HG03060 (cell line): ENCODE data around the gene TYK2.
A peak's percentile ranks its signal among the peaks of the same experiment; 100 is the strongest.
"Not testable (repeated sequence)": the region's sequence is repeated elsewhere in the genome, so short reads cannot be mapped to it uniquely, and the experiment has no call there.

Source experiments
- ATAC-seq: cut with Tn5 transposase; IDR thresholded peaks from one replicate; pipeline ENCODE4 v1.9.1; 2021; ENCODE audit warnings: low read depth, moderate number of reproducible peaks; ENCODE audit not compliant: unreplicated experiment

The TYK2 gene

DNA sequence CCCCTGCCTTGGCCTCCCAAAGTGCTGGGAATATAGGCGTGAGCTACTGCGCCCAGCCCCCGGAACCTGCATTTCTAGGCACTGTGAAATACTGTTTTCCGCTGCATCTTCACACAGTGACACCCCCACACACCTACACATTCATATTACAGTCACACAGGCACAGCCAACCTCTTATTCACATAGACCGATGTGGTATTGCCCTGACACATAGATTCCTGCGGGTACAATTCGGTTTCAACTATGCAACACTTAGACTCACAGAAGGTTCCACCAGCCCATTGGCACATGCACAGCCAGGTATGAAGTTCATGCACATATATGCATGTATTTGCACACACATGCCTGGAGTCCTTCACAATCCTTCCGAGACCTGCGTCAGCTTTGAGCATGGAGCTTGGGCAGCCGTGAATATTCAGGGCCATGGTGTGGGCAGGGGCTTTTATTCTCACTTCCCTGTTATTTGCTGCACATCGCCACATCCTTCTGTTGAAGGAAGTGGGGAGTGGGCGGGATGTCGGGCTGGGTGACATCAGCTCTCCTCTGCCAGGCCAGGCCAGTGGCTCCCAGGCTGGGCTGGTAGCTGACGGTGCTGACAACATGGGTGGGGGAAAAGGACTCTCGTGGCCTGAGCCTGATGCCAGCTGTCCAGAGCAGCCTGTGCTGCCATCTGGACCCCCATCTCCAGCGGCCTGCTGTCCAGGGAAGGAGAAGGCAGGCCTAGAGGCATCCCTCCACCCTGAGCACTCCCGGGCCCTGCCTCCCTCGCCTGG, 28.3 kb upstream of the TYK2 start:
- ATAC-seq, result no peak

DNA sequence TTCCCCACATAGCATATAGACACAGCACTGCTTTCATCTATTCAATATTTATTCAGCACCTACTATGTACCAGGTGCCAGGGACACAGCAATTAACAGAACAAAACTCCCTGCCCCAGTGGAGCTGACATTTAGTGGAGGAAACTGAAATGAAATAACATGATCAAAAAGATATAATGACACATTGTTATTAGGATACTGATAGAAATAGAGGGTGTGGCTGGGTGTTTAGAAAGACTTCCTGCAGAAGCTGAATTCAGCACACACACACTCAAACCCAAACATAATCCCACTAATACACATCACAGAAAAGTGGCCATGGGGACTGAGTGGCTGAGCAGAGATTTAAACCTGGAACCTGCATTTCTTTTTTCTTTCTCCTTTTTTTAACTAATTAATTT, 26.7 kb upstream of the TYK2 start:
- no peak for ATAC-seq

DNA sequence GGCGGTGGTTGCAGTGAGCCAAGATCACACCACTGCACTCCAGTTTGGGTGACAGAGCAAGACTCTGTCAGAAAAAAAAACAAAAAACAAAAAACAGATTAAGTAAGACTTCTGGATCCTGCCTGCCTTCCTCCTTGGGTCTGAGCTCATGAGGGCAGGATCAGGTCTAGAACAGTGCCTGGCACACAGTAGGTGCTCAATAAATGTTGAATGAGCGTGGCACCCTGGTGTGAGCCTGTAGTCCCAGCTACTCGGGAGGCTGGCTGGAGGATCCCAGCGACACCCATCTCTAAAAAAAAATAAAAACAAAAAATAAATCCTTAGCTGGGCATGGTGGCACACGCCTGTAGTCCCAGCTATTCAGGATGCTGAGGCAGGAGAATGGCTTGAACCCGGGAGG, 25.8 kb upstream of the TYK2 start:
- no peak for ATAC-seq

DNA sequence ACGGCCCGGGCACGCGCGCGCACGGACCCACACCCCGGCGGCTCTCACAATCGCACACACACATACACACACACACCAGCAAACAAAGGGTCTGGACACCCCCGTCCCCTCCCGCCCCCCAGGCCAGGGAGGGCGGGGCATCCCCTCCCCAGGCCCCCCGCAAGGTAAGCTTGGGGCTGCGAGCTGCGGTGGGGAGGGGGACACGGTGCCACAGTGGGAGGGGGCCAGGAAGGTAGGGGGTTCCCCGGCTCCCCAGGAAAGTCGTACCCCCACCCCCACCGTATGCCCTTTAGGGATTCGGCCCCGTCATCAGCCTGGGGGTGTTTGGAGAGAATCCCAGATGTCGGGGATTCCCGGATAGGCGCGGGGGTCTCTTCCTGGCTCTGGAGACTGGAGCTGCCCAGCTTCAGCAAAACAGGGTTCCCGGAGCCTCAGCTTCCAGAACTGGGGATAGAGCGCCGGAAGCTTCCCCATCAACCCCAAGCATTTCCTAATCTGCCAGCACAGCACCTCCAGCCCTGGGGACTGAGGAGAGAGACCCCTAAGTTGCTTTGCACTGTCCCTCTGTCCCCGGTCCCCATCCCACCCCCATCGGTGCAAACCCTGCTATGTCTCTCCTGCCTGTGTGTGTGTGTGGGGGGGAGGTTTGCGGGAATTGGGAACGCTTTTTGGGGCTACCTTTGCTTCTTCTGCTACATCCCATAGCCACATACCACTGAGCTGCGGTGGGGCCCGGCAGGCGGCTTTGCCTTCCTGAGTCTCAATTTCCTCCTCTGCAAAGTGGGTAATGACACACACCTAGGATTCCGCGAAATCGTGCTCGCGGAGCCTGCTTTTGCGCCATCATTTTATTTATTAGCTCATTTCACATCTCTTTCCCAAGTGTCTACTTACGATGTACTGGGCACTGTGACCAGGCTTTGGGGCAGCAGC, 24.8 kb upstream of the TYK2 start:
- no peak for ATAC-seq

DNA sequence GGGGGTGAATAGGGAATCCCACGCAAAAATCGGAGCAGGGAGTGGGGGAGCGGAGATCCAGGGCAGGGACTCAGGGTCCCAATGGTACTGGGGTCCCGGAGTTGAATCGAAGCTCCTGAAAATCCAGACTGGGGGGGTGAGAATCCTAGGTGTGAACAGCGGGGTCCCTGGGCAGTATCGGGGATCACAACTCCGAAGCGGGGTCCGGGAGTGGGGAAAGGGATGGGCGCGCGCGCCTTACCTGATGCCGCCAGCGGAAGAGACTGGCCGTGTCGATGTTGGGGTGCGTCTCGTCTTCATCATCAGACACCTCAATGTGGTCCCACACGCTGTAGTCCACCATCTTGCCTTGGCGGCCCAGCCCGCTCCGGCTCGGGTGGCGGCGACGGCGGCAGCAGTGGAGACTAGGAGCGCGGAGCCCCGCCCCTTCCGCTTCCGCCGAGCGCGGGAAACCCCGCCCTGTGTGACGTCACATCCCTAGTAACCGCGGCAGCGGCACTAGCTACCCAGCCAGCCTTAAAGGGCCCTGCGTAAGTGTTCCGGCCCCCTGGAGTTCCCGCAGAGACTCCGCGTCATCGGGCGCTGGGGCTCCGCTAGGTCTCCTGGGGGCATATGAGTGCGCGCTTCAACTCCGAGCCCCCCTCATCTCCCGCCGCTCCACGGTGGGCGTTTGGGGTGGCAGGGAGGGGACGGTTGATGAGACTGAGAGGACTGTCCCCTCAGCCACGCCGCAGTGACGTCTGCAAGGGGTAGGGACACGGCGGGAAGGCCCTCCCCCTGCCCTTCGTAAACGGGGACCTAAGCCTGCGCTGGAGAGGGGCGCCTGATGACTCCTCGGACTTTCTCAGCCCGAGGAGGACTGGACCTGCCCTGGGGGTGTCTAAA, 23.0 kb upstream of the TYK2 start, which contains the start of gene CDC37:
CDC37 (minus strand) TSS at position 406 of the 885 bp plus-strand sequence; CDS start at position 343, 63 bp downstream.
- peak; percentile 77 for ATAC-seq

DNA sequence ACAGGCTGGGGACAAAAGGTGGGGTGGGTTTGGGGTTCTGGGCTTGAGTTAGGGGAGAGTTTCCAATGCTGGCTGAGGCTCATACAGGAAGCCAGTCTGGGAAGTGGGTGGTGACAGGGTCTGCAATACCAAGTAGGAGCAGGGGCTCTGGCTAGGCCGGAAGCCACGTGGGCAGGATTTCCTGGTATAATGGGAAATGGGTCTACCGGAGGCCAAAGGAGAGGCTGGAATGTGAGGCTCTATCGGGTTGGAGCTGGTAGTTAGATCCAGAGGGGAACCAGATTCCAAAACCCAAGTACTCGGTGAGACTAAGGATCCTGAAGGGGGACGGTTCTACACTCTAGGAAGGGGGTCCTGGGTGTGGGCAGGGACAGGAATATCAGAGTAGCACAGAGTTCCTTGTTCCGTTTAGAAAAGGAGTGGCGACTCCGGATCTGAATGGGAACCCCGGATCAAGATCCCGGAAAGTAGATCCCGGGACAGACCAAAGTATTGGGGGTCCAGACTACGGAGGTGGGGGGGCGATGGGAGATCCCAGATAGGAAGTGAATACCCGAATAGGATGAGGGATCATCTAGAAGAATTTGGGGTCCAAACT, 22.2 kb upstream of the TYK2 start:
- ATAC-seq, result no peak

DNA sequence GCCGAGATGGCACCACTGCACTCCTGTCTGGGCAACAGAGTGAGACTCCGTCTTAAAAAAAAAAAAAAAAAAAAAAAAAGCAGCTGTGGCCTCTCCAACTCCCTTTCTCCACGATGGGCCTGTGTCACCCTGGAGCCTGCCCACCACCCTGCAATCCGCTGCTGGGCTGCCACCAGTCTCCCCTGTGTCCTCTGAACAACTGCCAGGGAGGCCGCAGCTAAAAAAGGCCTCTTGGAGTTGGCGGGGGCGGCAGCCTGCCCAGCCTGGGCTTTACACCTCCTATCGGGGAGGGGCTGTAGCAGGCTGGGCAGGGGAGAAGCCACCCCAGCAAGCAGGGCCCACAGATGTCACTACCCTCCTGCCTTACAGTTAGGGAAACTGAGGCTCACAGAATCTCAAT, 19.5 kb upstream of the TYK2 start:
- no peak for ATAC-seq

DNA sequence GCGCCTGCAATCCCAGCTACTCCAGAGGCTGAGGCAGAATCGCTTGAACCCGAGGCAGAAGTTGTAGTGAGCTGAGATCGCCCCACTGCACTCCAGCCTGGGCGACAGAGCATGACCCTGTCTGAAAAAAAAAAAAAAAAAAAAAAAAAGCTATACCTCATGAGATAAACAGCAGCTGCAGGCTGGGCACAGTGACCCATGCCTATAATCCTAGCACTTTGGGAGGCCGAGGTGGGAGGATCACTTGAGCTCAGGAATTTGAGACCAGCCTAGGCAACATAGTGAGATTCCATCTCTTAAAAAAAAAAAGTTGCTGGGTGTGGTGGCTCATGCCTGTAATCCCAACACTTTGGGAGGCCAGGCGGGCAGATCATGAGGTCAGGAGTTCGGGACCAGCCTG, 19.0 kb upstream of the TYK2 start:
- ATAC-seq, result not testable (repeated sequence)

DNA sequence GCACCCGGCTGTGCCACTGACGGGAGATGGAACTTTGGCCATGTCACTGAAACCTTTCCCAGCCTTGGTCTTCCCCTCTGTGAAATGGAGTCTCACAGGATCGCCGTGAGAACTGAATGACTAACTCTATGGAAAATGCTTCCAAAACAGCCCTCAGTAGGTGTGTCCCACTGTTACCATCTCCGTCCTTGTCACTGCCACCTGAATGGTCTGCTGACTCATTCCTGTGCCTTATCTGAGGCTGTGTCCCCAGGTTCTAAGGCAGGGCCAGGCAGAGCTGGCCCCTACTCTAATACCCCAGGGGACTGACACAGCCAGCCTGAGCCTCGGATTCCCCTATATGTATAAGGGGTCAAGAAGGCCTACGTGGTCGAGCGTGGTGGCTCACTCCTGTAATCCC, 18.4 kb upstream of the TYK2 start:
- no peak for ATAC-seq

DNA sequence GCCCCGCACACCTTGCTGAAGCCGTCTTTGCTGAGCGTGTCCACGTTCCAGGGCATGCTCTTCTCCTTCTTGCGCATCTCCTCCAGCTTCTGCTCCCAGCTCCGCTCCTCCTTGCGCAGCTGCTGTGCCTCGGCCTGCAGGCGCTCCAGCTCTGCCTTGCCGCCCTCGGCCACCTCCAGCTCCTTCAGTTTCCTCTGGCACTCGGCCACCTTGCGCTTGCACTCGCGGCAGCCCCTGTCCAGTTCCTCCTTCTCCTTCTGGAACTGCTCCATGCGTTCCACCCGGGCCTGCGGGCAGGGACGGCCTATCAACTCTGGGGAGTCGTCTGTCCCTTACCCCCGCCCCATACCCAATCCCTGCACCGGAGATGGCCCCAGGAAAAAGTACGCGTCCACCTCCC, 15.5 kb upstream of the TYK2 start:
- ATAC-seq, result no peak

DNA sequence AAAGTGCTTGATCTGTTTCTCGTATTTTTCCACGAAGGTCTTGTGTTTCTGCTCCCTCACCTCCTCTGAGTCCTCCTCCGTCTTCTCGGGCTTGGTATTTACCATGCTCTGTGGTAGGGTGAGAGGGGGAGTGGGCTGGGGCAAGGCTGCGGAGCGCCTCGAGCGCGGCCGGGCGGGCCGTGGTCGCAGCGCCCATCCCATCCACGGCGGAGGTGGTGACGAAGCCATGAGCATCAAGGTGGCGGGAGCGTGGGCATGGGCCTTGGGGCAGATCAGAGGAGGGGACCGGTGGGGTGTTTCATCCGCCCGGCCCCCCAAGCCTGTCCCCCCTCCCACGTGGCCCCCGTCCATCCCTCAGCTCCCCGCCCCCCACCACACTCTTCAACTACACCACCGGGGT, 15.1 kb upstream of the TYK2 start:
- ATAC-seq, result no peak

DNA sequence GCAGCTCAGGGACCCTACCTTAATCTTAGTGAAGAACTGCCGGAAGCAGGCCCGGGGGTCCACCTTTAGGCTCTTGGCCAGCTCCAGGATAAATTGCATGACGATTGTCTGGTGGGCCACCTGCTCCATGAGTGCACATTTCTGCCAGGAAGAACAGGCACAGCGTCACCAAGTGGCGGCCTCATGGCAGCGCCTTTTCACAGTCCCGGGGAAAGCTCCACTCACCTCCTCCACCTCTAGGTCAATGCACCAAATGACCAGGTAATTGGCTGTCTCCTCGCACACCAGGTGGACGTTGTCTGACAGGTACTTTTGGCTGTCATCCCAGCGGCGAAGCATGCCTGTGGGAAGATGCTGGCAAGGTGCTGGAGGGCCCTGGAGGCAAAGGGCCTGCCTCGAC, 14.6 kb upstream of the TYK2 start:
- ATAC-seq, result no peak

DNA sequence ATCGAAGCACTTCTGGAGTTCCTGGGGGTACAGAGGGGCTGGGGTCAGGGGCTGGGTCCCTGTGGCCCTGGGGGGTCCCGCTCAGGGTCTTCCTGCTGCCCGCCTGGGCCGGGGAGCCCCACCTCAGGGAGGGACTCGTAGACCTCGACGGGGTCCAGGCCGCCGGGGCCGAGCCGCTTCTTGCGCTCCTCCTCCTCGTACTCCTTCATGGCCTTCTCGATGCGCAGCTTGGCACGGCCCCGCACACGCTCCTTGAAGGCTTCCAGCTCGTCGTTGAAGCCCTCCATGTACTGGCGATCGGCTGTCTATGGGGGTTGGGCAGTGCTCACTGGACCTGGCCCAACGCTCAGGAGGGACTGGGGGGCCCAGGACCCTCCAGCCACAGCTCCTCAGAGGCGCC, 12.8 kb upstream of the TYK2 start:
- no peak for ATAC-seq

DNA sequence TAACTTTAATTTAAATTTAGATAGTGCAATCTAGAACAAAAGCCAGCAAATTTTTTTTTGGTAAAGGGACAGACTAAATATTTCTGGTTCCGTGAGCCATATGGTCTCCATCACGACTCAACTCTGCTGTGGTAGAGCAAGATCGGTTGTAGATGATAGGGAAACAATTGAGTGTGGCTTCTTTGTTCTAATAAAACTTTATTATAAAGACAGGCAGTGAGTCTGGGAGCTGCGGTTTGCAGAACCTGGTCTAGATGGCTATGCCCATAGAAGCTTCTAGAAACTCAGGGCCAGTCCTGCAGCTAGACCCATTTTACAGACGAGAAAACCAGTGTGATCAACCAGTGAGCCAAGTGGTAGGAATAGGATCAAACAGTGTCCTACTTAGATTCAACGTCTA, 11.7 kb upstream of the TYK2 start:
- ATAC-seq, result no peak

DNA sequence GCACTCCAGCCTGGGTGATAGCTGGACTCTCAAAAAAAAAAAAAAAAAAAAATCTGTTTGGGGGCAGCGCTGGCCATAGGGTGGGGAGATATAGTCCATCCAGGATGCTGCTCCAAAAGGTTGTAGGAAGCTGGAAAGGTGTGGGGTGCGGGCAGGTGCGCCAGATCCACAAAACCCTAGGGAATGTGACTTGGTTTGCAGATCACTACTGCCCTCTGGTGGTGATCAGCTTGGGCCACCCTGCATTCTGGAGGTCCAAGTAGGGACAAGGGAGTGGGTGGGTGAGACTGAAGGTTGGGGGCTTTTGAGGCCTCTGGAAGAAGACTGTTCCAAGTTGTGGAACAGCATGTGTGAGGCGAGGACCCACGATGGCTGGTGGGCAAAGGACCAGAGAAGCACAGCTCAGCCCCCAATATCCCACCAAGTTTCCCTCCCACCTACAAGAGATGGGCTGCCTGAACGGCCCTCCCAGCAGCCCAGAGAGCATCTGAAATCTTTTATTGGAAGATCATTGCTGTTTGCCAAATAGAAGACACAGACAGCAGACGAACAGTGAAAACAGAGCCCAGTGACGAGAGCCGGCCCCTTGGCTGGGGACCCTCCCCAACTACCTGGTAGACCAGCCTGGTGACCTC, 10.4 kb upstream of the TYK2 start:
- ATAC-seq, result no peak

DNA sequence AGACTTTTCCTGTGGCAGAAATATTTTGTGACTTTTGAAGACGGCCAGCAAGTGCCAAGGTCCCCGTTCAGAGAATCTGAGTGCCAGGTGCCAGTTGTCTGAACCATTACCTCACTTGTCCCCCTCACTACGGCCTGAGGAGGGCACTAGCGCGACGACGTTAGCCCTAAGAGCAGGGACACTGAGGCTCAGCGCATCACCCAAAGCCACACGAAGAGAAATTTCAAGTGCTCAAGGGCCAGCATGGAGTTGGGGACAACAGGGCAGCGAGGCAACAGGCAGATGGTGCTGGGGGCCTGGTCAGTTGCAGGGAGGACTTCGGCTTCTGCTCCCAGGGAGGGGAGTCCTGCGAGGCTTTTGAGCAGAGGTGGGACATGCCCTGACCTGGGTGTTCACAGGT, 9.5 kb upstream of the TYK2 start:
- ATAC-seq, result no peak

DNA sequence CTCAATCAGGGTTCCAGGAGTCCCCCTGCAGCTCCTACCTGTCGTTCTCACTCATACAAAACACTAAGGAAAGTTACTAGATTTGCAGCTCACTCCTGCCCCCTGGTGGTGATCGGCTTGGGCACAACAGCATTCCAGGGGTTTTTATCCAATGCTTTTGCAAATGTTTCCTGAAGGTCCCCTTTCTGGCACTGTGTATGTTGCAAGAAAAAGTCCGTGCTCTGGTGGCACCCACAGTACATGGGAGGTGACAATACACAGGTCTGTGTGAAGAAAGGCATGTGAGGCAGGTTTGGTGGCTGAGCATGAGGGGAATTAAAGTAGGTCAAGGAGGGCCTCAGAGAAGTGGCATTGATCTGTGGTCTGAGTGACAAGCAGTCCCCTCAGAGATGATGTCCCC, 8.6 kb upstream of the TYK2 start:
- ATAC-seq, result no peak

DNA sequence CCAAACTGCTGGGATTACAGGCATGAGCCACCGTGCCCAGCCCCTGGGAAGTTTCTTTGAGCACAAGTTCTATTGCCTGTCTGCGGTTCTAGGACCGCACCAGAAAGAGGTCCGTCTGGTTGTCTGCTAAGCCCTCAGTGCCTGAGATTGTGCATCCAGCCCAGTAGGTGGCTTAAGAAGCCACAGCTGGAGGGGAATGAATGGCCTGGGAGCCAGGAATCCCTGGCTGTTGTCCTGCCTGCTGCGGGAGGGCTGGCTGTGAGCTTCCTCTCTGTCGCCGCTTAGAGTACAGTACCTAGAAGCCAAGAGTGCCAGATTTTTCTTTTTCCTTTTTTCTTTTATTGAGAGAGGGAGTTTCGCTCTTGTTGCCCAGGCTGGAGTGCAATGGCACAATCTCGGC, 4.2 kb upstream of the TYK2 start:
- no peak for ATAC-seq

DNA sequence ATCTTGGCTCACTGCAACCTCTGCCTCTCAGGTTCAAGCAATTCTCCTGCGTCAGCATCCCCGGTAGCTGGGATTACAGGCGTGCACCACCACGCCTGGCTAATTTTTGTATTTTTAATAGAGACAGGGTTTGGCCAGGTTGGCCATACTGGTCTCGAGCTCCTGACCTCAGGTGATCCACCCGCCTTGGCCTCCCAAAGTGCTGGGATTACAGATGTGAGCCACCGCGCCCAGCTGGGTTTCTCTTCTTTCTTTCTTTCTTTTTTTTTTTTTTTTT, 2.8 kb upstream of the TYK2 start:
- not testable (repeated sequence) for ATAC-seq

DNA sequence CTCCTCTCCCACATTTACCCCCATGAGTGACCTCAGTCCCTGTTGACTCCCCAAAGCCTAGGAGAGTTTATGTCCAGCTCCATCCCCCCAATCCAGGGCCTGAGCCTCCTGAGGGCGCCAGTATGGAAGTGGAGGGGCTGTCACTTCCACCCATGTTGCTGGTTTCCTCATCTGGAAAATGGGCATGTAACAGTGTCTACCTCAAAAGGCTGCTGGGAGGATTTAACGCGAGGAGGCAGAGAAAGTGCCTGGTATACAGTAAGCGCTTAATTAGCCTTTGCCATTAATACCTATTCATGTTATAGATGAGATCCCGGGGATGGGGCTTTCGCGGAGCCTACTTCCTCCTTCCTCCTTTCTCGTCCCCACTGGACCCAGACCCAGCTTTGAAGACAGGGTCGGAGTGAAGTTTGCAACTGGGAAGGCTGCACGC, 476 bp downstream of the TYK2 start:
- no peak for ATAC-seq
